ENCODE results near the gene SNAPC3. TPM values are rescaled to one million over a fixed set of nuclear protein-coding genes. Genes with fewer than 3 reads are reported as not detected.
"Not testable (repeated sequence)": the region's sequence is repeated elsewhere in the genome, so short reads cannot be mapped to it uniquely, and the experiment has no call there.

The SNAPC3 gene
- total and polyA plus RNA-seq, 5 donors, result 15.4 to 29.6 (median 25.0) TPM

GRCh38 chr9:15421990-15422371, 695 bp upstream of the SNAPC3 start:
- no peaks in the 10 kb centered on the region for H3K27me3 ChIP-seq (ENCODE audit: control insufficient read depth, insufficient read depth)
- H3K4me3 ChIP-seq (ENCODE audit: low read length), result peak overlapping the region; percentile 58
- ATAC-seq, result no peak
- no peaks in the 10 kb centered on the region for H3K9me3 ChIP-seq (ENCODE audit: control insufficient read depth, low read length)
- peak overlapping the region; percentile 92 for H3K27ac ChIP-seq (ENCODE audit: low read length)
- WGBS, result 47% methylated on average over 9 of the region's 9 CpGs
- DNase-seq, result no peak
- peaks cover 4% of the 10 kb centered on the region for H3K4me1 ChIP-seq (ENCODE audit: control insufficient read depth, insufficient read depth, low read length)
- intact Hi-C loops (cut with DNase I), result loop anchor here in 1 of 4 donors (10.0 kb wide), 1 partner anchor 107 kb away; no protein-coding TSS in a partner anchor

GRCh38 chr9:15423231-15423985, 732 bp downstream of the SNAPC3 start:
- WGBS, result 2% methylated on average over 18 of the region's 18 CpGs
- ATAC-seq (no peak), DNase-seq (no peak)
- no peaks in the 10 kb centered on the region for H3K9me3 ChIP-seq (ENCODE audit: control insufficient read depth, low read length)
- intact Hi-C loops (cut with DNase I), result loop anchor here in 1 of 4 donors (10.0 kb wide), 1 partner anchor 109 kb away; no protein-coding TSS in a partner anchor
- peak overlapping the region; percentile 87 for H3K27ac ChIP-seq (ENCODE audit: low read length)
- no peaks in the 10 kb centered on the region for H3K27me3 ChIP-seq (ENCODE audit: control insufficient read depth, insufficient read depth)
- H3K4me1 ChIP-seq (ENCODE audit: control insufficient read depth, insufficient read depth, low read length), result peaks cover 4% of the 10 kb centered on the region
- H3K4me3 ChIP-seq (ENCODE audit: low read length), result peak overlapping the region; percentile 94

GRCh38 chr9:15426019-15426418, 3.3 kb downstream of the SNAPC3 start:
- intact Hi-C loops (cut with DNase I), result loop anchor here in 1 of 4 donors (10.0 kb wide), 1 partner anchor 111 kb away; no protein-coding TSS in a partner anchor
- no peak overlapping the region for H3K4me3 ChIP-seq (ENCODE audit: low read length)
- H3K4me1 ChIP-seq (ENCODE audit: control insufficient read depth, insufficient read depth, low read length), result peaks cover 6% of the 10 kb centered on the region
- DNase-seq (no peak), ATAC-seq (no peak)
- H3K9me3 ChIP-seq (ENCODE audit: control insufficient read depth, low read length), result no peaks in the 10 kb centered on the region
- no peak overlapping the region for H3K27ac ChIP-seq (ENCODE audit: low read length)
- 75% methylated on average over 8 of the region's 8 CpGs for WGBS
- H3K27me3 ChIP-seq (ENCODE audit: control insufficient read depth, insufficient read depth), result no peaks in the 10 kb centered on the region

GRCh38 chr9:15427702-15428101, 5.0 kb downstream of the SNAPC3 start:
- H3K27ac ChIP-seq (ENCODE audit: low read length); H3K4me3 ChIP-seq (ENCODE audit: low read length); H3K4me1 ChIP-seq (ENCODE audit: control insufficient read depth, insufficient read depth, low read length); H3K9me3 ChIP-seq (ENCODE audit: control insufficient read depth, low read length); ATAC-seq; H3K27me3 ChIP-seq (ENCODE audit: control insufficient read depth, insufficient read depth): not testable (repeated sequence)
- intact Hi-C loops (cut with DNase I), result loop anchor here in 1 of 4 donors (10.0 kb wide), 1 partner anchor 113 kb away; no protein-coding TSS in a partner anchor
- peak in 1 of 3 donors; percentile 34 for DNase-seq
- whole genome bisulfite sequencing, result 85% methylated on average over 7 of the region's 7 CpGs

- no peaks in the 10 kb centered on the region for H3K27me3 ChIP-seq (ENCODE audit: control insufficient read depth, insufficient read depth)
- H3K4me3 ChIP-seq (ENCODE audit: low read length), result no peak overlapping the region
- H3K27ac ChIP-seq (ENCODE audit: low read length), result no peak overlapping the region
- peak; percentile 46 to 64 for ATAC-seq
- no peaks in the 10 kb centered on the region for H3K9me3 ChIP-seq (ENCODE audit: control insufficient read depth, low read length)
- intact Hi-C loops (cut with DNase I), result no loop called here
- peaks cover 4% of the 10 kb centered on the region for H3K4me1 ChIP-seq (ENCODE audit: control insufficient read depth, insufficient read depth, low read length)
- DNase-seq, result peak in 2 of 3 donors; percentile 61 to 64
- 44% methylated on average over 5 of the region's 5 CpGs for WGBS
Measured at GRCh38 chr9:15430920-15431844, 8.5 kb downstream of the SNAPC3 start.

GRCh38 chr9:15433191-15433590, 10.5 kb downstream of the SNAPC3 start:
- H3K27me3 ChIP-seq (ENCODE audit: control insufficient read depth, insufficient read depth), result no peaks in the 10 kb centered on the region
- ATAC-seq (no peak), DNase-seq (no peak)
- intact Hi-C loops (cut with DNase I), result no loop called here
- no peaks in the 10 kb centered on the region for H3K9me3 ChIP-seq (ENCODE audit: control insufficient read depth, low read length)
- peaks cover 3% of the 10 kb centered on the region for H3K4me1 ChIP-seq (ENCODE audit: control insufficient read depth, insufficient read depth, low read length)
- no peak overlapping the region for H3K4me3 ChIP-seq (ENCODE audit: low read length)
- no peak overlapping the region for H3K27ac ChIP-seq (ENCODE audit: low read length)
- 75% methylated on average over 4 of the region's 4 CpGs for WGBS

- H3K27ac ChIP-seq (ENCODE audit: low read length), result no peak overlapping the region
- no peaks in the 10 kb centered on the region for H3K9me3 ChIP-seq (ENCODE audit: control insufficient read depth, low read length)
- peaks cover 3% of the 10 kb centered on the region for H3K4me1 ChIP-seq (ENCODE audit: control insufficient read depth, insufficient read depth, low read length)
- intact Hi-C loops (cut with DNase I), result no loop called here
- DNase-seq (no peak), ATAC-seq (no peak)
- no peaks in the 10 kb centered on the region for H3K27me3 ChIP-seq (ENCODE audit: control insufficient read depth, insufficient read depth)
- WGBS, result 90% methylated on average over 3 of the region's 3 CpGs
- no peak overlapping the region for H3K4me3 ChIP-seq (ENCODE audit: low read length)
Measured at GRCh38 chr9:15433661-15434060, 11.0 kb downstream of the SNAPC3 start.

- intact Hi-C loops (cut with DNase I), result no loop called here
Measured at GRCh38 chr9:15438891-15439290, 16.2 kb downstream of the SNAPC3 start.

GRCh38 chr9:15441841-15442240, 19.2 kb downstream of the SNAPC3 start:
- intact Hi-C loops (cut with DNase I); DNase-seq; H3K27ac ChIP-seq (ENCODE audit: low read length); H3K4me3 ChIP-seq (ENCODE audit: low read length); H3K4me1 ChIP-seq (ENCODE audit: control insufficient read depth, insufficient read depth, low read length); ATAC-seq; H3K9me3 ChIP-seq (ENCODE audit: control insufficient read depth, low read length); H3K27me3 ChIP-seq (ENCODE audit: control insufficient read depth, insufficient read depth): not testable (repeated sequence)
- 94% methylated on average over 24 of the region's 29 CpGs for WGBS

More at GRCh38 chr9:15438891-15439290, 16.2 kb downstream of the SNAPC3 start:
- Histone ChIP-seq H3K4me1 (ENCODE audit: control insufficient read depth, insufficient read depth, low read length) (peaks cover 4% of the 10 kb centered on the region), H3K27ac (ENCODE audit: low read length) (no peak overlapping the region), H3K4me3 (ENCODE audit: low read length) (no peak overlapping the region), H3K9me3 (ENCODE audit: control insufficient read depth, low read length) (no peaks in the 10 kb centered on the region), H3K27me3 (ENCODE audit: control insufficient read depth, insufficient read depth) (no peaks in the 10 kb centered on the region)
- DNase-seq (no peak), ATAC-seq (no peak)
- 97% methylated on average over 7 of the region's 7 CpGs for WGBS

- H3K27ac ChIP-seq (ENCODE audit: low read length); ATAC-seq; intact Hi-C loops (cut with DNase I); H3K4me3 ChIP-seq (ENCODE audit: low read length); H3K9me3 ChIP-seq (ENCODE audit: control insufficient read depth, low read length); H3K4me1 ChIP-seq (ENCODE audit: control insufficient read depth, insufficient read depth, low read length); DNase-seq; H3K27me3 ChIP-seq (ENCODE audit: control insufficient read depth, insufficient read depth): not testable (repeated sequence)
- WGBS, result 99% methylated on average over 33 of the region's 33 CpGs
Measured at GRCh38 chr9:15442264-15442663, 19.6 kb downstream of the SNAPC3 start.

- Histone ChIP-seq H3K27me3 (ENCODE audit: control insufficient read depth, insufficient read depth) (no peaks in the 10 kb centered on the region), H3K4me1 (ENCODE audit: control insufficient read depth, insufficient read depth, low read length) (peaks cover 3% of the 10 kb centered on the region), H3K27ac (ENCODE audit: low read length) (no peak overlapping the region), H3K9me3 (ENCODE audit: control insufficient read depth, low read length) (no peaks in the 10 kb centered on the region), H3K4me3 (ENCODE audit: low read length) (no peak overlapping the region)
- WGBS, result 78% methylated on average over 3 of the region's 3 CpGs
- DNase-seq, result no peak
- no peak for ATAC-seq
- intact Hi-C loops (cut with DNase I), result no loop called here
Measured at GRCh38 chr9:15444141-15444540, 21.5 kb downstream of the SNAPC3 start.
